ENCODE results near the gene FOXK1. TPM values are rescaled to one million over a fixed set of nuclear protein-coding genes. Genes with fewer than 3 reads are reported as not detected.

The FOXK1 gene
- total and polyA plus RNA-seq, 8 donors: 2.9 to 88.1 (median 21.6) TPM

DNA sequence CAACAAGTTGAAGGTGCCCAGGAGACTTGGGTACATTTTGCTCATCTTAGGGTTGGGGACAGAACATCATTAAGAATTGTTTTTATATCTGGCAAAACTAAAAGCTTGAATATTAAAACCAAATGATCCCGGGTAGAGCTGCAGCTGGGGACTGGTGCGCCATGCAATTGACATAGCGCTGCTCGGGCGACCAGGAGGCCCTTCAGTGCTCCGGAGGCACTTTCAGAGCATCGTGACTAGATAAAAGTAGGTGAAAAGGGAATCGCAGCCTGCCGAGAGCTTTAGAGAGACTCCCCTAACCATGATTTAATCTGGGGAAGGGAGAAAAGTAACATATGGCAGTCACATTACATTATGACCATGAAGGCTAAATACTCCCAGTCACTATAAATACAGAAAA lies 21.4 kb downstream of the FOXK1 start:
- no peak for DNase-seq
- peaks cover 26 to 92% (median 62%) of the 10 kb centered on the region in 4 donors for H3K4me1 ChIP-seq
- no peaks in the 10 kb centered on the region for H3K27me3 ChIP-seq
- TF ChIP-seq EP300 (IDR thresholded peaks at IDR 0.05) (no peak), POLR2A (IDR thresholded peaks at IDR 0.05) (no peak), POLR2AphosphoS5 (IDR thresholded peaks at IDR 0.05) (no peak)
- TF ChIP-seq, protein P1, sequence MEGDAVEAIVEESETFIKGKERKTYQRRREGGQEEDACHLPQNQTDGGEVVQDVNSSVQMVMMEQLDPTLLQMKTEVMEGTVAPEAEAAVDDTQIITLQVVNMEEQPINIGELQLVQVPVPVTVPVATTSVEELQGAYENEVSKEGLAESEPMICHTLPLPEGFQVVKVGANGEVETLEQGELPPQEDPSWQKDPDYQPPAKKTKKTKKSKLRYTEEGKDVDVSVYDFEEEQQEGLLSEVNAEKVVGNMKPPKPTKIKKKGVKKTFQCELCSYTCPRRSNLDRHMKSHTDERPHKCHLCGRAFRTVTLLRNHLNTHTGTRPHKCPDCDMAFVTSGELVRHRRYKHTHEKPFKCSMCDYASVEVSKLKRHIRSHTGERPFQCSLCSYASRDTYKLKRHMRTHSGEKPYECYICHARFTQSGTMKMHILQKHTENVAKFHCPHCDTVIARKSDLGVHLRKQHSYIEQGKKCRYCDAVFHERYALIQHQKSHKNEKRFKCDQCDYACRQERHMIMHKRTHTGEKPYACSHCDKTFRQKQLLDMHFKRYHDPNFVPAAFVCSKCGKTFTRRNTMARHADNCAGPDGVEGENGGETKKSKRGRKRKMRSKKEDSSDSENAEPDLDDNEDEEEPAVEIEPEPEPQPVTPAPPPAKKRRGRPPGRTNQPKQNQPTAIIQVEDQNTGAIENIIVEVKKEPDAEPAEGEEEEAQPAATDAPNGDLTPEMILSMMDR (IDR thresholded peaks at IDR 0.05): no peak
- WGBS, 5 donors: 90 to 96% (median 91%) methylated on average over 9 of the region's 9 CpGs
- intact Hi-C loops (cut with DNase I; ENCODE audit: low total_unique reads): no loop called here
- H3K27ac ChIP-seq: peak overlapping the region in 1 of 5 donors; percentile 60
- H3K36me3 ChIP-seq: no peaks in the 10 kb centered on the region
- no peak overlapping the region for H3K4me3 ChIP-seq
- H3K9me3 ChIP-seq: no peaks in the 10 kb centered on the region

DNA sequence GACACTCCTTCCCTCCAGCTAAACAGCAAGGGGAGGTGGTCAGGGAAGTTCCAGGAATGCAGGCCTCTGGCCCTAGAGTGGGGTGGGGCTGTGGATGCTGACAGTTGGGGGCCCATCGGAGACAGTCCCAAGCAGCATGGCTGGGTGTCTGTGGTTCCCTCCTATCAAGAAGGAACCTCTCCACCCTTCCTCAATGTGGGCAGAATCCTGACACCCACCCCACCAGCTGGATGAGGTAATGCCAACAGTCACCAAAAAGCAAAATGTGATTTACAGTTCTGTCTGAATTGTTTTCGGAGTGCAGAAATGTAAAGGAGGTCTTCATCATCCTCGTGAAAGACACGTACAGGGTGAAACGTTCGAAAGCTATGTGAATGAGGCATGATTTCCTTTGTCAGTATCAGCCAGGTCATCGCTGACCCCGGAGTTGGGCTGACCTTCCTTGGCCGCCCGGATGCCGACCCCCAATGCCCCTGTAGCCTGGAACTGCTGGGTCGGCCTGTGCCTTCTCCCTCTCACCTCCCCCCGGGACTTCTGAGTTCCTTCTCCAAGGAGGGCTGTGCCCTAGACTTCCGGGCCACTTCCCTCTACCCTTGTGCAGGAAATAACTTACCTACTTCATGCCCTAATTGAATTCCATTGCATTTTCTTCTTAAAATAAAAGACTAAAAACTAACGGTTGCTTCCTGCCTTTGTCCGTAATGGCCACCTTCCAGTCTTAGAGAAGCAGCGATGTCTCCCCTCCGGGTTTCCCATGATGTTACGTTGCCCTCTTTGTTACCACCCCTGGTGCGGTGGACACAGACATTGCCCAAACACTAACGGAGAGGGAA lies 24.5 kb downstream of the FOXK1 start:
- H3K4me1 ChIP-seq: peaks cover 14 to 72% (median 47%) of the 10 kb centered on the region in 4 donors
- WGBS, 5 donors: 63 to 80% (median 73%) methylated on average over 21 of the region's 21 CpGs
- H3K4me3 ChIP-seq: no peak overlapping the region
- peak overlapping the region in 4 of 5 donors; percentile 42 to 73 (median 60) for H3K27ac ChIP-seq
- no peaks in the 10 kb centered on the region for H3K27me3 ChIP-seq
- H3K36me3 ChIP-seq: no peaks in the 10 kb centered on the region
- no peaks in the 10 kb centered on the region for H3K9me3 ChIP-seq
- intact Hi-C loops (cut with DNase I; ENCODE audit: low total_unique reads): no loop called here
- TF ChIP-seq, protein P1 (IDR thresholded peaks at IDR 0.05): no peak
- TF ChIP-seq POLR2A (IDR thresholded peaks at IDR 0.05) (no peak), EP300 (IDR thresholded peaks at IDR 0.05) (no peak), POLR2AphosphoS5 (IDR thresholded peaks at IDR 0.05) (no peak)
- DNase-seq: no peak

DNA sequence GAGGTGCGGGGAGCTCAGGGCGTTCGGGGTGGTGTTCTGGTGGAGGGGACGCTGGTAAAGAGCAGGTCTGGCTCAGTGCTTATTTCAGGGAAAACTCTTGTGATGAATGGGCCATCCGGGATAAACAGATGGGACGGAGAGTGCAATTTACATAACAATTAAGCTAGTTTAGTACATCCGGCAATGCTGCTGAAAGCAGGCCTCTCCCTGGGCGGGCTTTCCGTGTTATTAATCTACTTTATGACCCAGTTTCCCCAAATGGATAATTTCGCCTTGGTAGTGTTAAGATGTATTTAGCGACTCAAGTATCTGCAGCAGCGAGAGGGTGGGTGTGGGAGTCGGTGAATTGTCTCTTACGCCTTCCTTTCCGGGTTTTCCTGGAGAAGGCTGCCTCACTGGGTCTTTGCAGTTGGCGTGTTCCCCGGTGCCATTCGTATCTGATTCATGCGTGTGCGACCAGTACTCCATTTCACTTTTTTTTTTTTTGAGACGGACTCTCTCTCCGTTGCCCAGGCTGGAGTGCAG lies 25.2 kb downstream of the FOXK1 start:
- H3K27me3 ChIP-seq: no peaks in the 10 kb centered on the region
- no peak for TF ChIP-seq POLR2A (IDR thresholded peaks at IDR 0.05)
- H3K27ac ChIP-seq: peak overlapping the region in 4 of 5 donors; percentile 42 to 73 (median 60)
- no peaks in the 10 kb centered on the region for H3K36me3 ChIP-seq
- peak in 1 of 2 donors; percentile 55 for DNase-seq
- whole genome bisulfite sequencing, 5 donors: 63 to 79% (median 78%) methylated on average over 22 of the region's 22 CpGs
- no peaks in the 10 kb centered on the region for H3K9me3 ChIP-seq
- intact Hi-C loops (cut with DNase I; ENCODE audit: low total_unique reads): no loop called here
- peaks cover 20 to 74% (median 47%) of the 10 kb centered on the region in 4 donors for H3K4me1 ChIP-seq
- no peak overlapping the region for H3K4me3 ChIP-seq

DNA sequence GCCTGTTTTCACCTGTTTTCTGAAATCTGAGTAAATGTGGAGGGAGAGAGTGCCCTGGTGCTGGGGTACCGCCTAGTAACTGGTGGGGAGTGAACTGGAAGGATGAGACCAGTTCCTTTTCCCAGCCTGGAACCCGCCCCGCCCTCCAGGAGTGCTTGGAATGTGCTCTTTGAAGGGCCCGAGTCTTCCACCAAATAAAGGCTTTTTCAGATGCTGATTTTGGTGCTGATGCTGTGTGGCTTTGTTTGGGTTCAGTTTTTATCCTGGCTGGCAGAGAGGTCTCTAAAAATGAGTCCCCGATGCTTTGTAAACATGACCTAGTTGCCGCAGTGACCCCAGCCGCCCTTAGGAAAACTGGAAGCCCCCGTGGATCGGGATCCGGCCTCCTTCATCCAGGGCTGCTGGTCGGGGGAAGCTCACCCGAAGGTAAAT lies 25.9 kb downstream of the FOXK1 start:
- TF ChIP-seq POLR2A (IDR thresholded peaks at IDR 0.05) (no peak), EP300 (IDR thresholded peaks at IDR 0.05) (no peak), POLR2AphosphoS5 (IDR thresholded peaks at IDR 0.05) (no peak)
- TF ChIP-seq, protein P1 (IDR thresholded peaks at IDR 0.05): no peak
- intact Hi-C loops (cut with DNase I; ENCODE audit: low total_unique reads): no loop called here
- Histone ChIP-seq H3K27me3 (no peaks in the 10 kb centered on the region), H3K27ac (peak overlapping the region in 2 of 5 donors; percentile 68 to 73), H3K4me3 (no peak overlapping the region), H3K36me3 (no peaks in the 10 kb centered on the region), H3K9me3 (no peaks in the 10 kb centered on the region), H3K4me1 (peaks cover 13 to 74% (median 48%) of the 10 kb centered on the region in 4 donors)
- WGBS, 5 donors: 72 to 88% (median 77%) methylated on average over 11 to 12 of the region's 12 CpGs
- DNase-seq: no peak
